22Rv1 (cell line): Measurements from ENCODE around the gene ZNF407.
"Not testable (repeated sequence)": the region's sequence is repeated elsewhere in the genome, so short reads cannot be mapped to it uniquely, and the experiment has no call there.

Experiments used
- CTCF ChIP-seq: fragments of 450-650 bp; IDR thresholded peaks from 2 replicates; pipeline ENCODE4 v1.5.1; 2017; ENCODE audit warnings: mild to moderate bottlenecking
- ZFX ChIP-seq: fragments of 450-650 bp; IDR thresholded peaks from 2 replicates; pipeline ENCODE4 v1.6.1; 2017; ENCODE audit warnings: antibody characterized with exemption, borderline replicate concordance

DNA sequence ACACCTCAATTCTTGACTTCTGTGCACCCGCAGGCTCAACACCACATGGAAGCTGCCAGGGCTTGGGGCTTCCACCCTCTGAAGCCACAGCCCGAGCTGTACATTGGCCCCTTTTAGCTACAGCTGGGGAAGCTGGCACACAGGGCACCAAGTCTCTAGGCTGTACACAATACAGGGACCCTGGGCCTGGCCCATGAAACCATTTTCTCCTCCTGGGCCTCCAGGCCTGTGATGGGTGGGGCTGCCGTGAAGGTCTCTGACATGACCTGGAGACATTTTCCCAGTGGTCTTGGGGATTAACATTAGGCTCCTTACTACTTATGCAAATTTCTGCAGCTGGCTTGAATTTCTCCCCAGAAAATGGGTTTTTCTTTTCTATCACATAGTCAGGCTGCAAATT lies 31.7 kb upstream of the ZNF407 start:
- not testable (repeated sequence) for TF ChIP-seq CTCF, ZFX
